HG02642 (cell line): ENCODE measurements around the gene RNF220.

Experiments
- ATAC-seq: cut with Tn5 transposase; IDR thresholded peaks from one replicate; pipeline ENCODE4 v1.9.1; 2021; ENCODE audit warnings: mild to moderate bottlenecking; ENCODE audit not compliant: unreplicated experiment, poor library complexity

The RNF220 gene

DNA sequence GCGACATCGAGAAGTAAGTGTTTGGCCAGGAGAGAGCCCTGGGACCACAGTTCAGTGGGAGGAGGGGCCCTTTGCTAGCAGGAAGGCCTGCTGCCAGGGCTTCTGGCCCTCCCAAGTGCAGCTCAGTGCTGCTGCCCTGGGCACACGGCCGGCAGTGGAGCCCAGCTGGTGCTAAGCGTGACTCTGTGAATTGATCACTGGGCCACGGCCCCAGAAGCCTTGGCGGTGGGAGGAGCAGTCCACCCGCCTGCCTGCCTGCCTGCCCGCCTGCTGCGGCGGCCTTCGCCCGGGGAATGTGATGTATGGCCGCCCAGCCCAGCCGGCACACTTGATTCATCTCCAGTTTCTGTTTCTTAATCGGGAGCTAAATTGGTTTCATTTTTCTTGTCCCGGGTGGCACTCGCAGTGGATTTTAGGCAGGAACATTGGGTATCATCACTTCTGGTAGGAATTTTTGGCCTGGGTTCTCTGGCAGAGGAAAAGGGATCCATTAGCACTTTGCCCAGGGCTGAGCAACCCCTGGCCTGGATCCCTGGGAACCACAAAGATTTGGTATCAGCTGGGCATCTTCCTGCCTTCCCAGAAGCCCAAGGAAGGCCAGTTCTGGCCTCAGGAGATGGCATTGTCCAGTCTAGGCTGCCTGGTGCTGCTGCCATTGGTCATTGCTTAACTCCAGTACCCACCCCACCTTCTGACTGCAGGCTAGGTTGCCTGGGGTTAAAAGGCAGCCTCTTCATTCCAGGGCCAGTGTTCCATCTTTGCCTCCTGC is 240.6 kb downstream of the RNF220 start:
- ATAC-seq, result no peak

DNA sequence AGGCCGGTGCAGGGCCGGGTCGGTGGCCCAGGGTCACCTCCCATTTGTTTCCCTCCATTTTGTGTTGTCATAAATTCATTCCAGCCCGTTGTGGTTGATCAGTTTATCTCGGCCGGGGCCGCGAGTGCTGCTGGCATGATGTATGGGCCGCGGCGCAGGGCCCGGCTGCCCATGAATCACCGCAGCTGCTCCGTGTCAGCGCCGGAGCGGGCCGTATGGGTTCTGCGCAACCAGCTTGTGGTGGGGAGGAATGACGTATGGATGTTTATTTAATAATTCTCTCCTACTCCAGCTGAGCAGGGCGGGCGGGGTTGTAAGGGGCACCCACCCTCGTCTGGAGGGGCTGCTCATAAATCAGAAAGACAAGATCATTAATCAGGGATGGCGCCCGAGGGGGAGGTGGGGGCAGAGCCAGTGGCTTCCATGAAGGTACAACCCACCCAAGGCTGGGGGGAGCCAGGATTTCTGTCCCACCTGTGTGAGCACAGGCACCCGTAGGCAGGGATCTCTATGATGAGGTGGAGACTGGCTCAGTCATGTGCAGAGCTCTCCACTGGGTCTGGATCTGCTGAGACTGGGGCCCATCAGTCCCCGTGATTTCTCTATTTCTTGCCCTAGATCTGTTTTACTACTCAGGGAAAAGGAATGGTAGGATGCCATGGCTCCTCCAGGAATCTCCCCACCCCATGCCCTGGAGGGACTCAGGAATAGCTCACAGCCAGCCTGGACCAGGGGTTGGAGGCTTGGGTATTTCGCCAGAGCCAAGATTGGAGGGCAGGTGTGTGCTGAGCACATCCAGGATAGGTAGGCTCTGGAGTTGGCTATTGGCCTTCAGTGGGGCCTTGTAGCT is 241.4 kb downstream of the RNF220 start:
- no peak for ATAC-seq

DNA sequence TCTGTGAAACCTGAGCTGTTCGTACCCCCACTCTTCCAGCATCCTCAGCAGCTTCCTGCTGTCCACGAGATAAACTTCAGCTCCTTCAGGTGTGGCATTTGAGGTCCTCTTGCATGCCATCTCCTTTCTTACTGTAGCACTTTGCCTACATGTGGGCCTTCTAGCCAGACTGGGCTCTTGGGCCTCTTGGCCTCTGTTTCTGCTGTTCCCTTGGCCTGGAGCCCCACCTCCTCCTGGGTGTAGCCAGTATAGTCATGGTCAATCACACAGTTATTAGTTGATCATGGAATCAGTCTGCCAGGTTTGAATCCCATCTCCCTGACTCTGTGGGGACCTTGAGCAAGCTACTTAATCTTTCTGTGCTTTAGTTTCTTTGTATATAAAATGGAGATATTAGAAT is 242.8 kb downstream of the RNF220 start:
- no peak for ATAC-seq

DNA sequence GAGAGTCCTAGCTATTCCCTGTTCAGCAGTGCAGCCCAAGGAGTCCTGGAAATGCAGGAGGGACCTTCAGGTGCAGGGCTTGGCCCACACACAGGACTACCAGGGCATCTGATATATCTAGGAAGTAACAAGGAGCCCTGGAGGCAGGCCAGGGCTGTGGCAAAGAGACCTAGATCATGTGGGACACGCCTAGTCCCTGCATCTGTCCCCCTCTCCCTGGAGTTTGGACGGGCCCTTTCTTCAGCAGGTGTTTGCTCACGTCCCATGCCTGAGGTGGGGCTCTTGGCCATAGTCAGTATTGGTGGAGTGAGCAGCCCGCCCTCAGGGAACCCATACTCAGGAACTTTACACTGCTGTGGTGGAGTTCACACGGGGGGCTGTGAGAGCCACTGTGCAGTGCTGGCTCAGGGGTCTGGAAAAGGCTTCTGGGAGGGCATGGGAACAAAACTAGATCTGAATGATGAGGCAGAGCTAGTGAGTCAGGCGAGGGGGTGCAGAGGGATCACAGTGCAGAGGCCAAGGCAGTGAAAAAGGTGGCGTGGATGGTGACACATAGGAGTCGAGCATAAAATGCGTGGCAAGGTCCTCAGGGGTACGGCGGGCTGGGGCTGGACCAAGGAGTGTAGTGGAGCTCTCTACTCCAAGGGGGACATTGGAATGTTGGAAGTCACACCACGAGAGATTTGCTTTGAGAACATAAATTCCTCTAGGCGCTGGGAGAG is 243.6 kb downstream of the RNF220 start:
- no peak for ATAC-seq

DNA sequence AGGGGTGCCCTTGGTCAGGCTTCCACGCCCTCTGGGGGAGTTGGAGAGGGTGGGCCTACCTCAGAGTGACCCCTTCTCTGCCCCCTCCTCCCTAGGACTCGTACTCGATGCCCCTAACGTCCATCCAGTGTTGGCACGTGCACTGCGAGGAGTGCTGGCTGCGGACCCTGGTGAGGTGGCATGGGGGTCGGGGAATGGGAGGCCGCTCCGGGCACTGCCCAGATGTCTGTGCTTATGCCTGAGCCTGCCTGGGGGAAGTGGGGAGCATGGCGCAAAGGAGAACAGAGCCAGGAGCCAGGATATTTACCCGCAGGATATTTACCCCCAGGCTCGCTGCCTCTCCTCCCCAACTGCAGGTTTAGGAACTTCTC is 244.7 kb downstream of the RNF220 start:
- ATAC-seq, result no peak

DNA sequence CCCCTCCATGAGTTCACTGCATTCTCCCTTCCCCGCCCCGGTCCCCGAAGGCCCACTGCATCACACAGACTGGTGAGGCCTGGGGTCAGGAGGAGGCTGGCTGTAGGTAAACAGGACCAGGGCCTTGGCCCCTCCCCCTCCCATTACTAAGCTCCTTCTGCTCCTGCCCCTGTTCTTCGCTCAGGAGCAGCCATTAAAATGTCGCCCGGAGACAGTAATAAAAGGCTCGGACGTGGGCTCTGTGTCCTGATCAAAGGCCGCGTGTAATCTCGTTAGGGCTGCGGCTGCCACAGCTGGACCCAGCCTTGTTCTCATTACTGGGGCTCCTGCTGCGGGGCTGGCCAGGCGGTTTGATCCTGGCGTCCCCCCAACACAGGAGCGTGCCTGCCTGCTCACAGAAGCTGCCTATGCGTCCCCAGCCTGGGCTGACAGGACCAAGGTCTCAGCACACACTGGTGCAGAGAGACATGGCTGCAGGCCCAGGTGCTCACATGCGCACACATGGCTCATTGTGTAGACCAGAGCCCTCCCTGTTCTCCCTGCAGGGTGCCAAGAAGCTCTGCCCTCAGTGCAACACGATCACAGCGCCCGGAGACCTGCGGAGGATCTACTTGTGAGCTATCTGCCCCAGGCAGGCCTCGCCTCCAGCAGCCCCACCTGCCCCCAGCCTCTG is 245.2 kb downstream of the RNF220 start:
- ATAC-seq, result no peak

DNA sequence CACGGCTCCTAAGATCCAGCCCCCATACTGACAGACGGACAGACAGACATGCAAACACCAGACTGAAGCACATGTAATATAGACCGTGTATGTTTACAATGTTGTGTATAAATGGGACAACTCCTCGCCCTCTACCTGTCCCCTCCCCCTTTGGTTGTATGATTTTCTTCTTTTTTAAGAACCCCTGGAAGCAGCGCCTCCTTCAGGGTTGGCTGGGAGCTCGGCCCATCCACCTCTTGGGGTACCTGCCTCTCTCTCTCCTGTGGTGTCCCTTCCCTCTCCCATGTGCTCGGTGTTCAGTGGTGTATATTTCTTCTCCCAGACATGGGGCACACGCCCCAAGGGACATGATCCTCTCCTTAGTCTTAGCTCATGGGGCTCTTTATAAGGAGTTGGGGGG is 246.0 kb downstream of the RNF220 start:
- no peak for ATAC-seq

DNA sequence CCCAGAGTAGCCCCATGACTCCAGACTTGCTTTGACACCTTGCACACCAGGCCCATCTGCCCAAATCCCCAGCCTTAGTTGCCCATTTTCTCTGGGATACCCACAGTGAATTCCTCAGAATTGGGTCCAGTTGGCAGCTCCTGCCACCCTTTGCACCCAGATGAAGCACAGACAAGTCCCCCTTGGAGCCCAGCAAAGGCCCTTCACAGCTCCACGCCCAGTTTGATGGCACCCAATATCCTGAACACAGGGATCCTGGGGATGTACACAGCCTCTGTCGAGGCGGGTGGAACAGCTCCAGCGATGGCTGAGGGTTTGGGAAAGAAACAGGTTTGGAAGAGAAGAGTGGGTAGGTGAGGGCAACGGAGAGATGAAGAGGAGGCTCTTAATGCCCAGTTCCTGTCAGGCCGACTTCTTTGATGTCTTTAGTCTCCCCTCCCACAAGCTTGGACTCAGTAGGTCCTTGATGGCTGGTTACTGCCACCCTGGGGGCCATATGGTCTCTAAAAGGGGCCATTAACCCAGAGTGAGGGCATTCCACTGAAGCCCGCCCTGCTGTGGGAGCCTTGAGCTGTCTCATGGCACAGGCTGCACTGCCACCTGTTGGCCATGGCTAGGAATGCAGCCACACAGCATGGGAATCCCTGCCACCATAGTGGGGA is 247.5 kb downstream of the RNF220 start:
- ATAC-seq, result peak; percentile 67

DNA sequence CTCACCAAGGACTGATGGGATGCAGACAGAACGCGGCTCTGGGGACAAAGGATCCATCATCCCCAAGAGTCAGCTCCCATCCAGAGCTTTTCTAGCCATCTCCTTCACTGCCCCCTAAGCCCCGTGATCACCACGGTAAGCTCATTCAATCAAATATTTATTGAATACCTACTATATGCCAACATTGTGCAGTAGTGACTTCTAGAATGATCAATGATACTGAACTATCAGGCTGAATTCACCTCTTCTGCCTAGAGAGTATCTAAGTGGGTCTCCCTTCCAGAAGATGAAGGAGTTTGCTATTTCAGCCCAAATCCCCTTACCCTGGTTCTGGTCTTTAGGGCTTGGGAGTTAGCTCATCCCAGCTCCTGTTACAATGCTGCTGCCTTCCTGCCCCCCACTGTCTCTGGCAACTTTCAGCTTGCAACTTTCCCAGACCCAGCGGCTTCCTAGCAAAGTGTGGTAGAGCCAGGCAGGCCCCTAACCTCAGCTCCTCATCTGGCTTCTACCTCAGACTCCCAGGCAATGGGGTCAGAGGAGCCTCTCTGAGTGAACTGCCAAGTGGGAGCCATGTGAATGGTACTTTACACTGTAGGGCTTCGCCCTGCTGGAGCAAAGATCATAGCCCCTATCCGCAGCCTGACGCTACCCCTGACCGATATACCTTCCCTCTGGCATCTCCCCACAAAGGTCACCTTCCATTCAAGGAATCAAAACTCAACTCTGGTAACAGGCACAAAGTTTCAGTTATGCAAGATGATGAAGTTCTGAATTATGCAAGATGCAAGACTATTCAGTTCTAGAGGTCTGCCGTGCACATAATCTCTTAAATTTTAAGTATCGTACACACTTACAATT is 248.3 kb downstream of the RNF220 start:
- ATAC-seq, result no peak

DNA sequence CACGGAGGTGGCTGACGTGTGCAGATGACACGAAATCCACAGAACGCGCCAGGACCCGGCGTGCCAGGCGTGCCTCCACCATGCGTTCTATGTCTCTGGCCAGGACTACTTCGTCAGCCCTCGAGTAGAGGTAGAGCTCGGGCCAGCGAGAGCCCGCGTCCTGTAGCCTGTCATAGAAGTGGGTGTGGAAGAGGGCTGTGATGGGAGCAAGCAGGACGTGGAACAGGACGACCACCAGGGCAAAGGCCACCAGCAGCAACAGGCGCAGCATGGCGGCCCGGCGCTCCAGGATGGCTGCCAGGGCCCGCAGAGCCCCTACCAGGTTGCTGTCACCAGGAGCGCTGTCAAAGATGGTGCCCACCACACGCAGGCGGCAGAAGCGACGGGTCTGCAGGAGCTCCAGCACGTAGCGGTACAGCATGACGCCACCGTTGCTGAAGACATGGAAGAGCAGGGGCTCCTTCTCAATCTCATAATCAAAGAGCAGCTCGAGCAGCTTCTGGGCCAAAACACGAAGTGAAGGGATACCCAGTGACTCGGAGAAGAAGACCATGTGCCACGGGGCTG is 249.6 kb downstream of the RNF220 start:
- no peak for ATAC-seq

DNA sequence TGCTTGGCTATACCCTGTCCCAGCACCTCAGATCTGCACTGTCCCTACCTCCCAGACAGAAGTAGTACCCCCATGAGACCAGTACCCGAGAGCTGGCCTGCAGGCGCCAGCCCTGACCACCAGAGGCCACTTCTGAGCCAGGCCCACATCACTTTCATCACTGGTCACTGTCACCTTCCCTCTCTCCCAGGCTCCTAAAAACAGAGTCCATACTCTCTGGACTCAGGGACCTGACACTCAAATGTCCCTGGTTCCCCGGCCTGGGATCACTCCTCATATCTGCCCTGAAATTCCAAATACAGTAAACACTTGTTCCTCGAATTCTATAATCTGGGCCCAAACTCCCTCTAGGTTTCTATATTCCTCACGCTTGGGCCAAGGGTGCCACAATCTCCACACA is 250.6 kb downstream of the RNF220 start:
- ATAC-seq, result no peak

DNA sequence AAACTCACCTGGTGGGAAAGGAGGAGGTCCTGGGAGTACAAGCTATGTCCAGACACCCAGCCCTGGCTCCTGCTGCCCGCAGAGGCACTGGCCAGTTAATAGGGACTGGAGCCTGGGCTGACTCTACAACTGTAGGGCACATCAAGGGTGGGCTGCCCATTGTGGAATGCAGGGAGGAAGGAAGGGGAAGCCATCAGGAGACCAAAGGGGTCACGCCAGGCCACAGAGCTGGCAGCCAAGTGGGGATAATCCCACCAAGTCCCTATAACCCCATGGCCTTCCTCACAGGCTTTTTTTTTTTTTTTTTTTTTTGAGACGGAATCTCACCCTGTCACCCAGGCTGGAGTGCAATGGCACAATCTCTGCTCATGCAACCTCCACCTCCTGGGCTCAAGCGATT is 254.5 kb downstream of the RNF220 start:
- no peak for ATAC-seq

DNA sequence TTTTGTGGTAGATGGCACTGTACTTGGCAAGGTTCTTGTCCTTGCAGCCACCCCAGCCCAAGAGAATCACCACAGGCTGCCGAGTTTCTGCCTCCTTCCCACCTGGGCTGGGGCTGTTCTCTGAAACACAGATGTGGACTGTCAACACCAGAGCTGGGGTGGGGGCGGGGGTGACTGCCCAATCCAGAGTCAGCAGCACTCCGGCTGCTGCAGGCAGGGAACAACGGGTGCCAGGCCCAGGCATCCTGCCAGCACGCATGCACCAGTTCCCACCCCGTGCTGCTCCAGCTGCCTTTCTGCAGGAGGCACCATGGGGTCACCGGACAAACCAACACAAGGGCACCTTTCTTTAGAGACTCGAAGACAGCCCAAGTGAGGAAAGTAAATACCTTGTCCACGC is 255.1 kb downstream of the RNF220 start:
- no peak for ATAC-seq

DNA sequence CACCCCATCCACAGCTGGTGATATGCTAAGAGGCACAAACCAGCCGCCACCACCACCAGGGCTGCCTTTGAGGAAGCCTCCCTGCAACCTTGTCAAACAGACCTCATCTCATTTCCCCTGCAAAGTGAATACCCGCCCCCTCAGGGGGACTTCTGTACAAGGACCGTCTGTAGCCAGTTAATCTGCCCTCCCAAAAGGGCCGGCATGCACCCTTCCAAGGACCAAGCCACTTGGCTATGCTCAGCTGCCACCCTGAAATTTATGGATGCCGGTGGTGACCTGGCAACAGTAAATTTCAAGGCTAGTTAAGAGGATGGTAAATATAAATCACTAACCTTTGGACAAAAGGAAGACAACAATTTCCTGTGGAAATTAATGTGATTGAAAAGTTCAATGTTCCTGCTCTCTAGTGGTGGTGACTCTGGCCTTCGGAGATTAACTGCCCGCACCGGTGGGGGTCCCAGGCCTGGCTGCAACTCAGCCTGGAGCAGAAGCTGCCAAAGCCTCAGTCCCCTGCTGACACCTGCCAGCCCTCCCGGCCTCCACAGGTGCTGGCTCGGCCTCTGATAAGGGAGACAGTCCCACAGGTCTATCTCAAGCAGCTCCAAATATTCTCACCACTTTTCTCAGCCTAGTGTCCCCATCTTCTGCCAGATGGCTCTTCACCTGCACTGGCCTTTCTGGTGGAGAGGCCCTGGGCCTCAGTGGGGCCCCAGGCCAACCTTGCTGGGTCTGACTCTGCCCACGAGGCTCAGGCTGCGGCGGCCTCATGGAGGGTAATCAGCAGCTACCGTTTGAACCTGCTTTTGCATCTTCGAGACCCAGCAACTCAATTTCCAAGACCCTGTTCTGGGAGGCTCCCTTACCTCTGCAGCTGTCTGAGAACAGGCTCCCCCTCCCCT is 257.0 kb downstream of the RNF220 start:
- no peak for ATAC-seq

DNA sequence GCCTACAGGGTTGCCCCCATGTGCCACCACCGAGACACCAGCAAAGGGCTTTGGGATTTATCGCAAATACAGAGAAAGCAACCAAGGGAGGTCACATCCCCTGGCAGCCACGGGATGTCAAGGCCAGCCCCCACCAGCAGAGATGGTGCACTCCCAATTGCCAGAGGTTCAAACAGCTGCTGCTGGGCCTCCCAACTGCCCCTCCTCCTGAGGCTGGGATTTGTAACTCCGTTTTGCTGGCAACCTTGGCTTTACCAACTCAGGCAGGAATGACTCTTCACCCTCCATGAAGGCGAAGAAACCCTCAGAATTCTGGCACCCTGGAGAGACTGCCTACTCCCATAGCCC is 257.6 kb downstream of the RNF220 start:
- no peak for ATAC-seq

DNA sequence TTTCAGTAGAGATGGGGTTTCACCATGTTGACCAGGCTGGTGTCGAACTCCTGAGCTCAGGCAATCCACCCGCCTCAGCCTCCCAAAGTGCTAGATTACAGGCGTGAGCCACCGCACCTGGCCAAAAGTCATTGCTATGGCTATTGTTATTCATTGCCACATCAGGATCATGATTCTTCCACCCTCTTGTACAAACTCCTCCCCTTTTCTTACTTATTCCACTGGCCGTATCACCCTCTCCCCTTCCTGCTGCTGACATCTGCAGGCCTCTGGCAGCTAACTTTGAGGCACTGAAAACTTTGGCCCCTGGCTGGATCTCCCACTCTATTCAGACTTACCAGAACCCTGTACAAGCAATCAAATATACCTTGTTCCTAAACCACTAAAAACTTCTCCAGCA is 258.4 kb downstream of the RNF220 start:
- ATAC-seq, result no peak

DNA sequence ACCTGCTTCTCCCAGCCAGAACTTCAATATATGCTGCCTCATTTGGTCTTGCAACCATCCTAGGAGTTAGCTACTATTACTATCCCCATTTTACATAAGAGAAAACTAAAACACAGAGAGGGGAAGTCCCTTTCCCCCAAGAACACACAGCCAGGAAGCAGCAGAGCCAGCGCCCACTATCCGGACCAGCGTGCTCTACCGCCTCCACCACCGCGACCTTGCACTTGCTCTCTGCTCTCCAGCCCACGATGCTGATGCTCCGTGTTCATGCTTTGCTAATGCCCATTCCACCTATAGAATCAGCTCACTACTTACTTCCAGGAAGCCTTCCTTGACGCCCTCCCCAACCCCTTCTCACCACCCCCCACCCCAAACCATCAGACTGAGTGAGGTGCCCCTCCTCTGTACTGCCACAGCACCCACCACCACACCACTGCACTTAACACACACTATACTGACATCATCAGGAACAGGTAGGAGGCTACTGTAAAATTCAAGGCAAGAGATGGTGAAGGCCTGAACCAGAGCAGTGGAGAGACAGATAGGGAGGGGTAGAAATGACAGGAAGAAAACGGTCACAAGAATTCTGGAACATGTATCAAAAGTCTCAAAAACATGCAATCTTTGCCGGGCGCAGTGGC is 259.8 kb downstream of the RNF220 start:
- no peak for ATAC-seq
